ENCODE results near the gene ITPKC. TPM values are rescaled to one million over a fixed set of nuclear protein-coding genes. Genes with fewer than 3 reads are reported as not detected.

ITPKC gene
- total RNA-seq, 2 experiments from 2014 or later, result 4.6 to 5.6 TPM

GRCh38 chr19:40703029-40703755, 13.7 kb upstream of the ITPKC start:
- no peaks in the 10 kb centered on the region for H3K9me3 Mint-ChIP-seq (ENCODE audit: low read depth)
- ATAC-seq (no peak), DNase-seq (no peak)
- H3K4me1 Mint-ChIP-seq, result no peaks in the 10 kb centered on the region
- no peak overlapping the region for H3K4me3 Mint-ChIP-seq
- intact Hi-C loops (cut with DNase I, micrococcal nuclease), result no loop called here
- no peak overlapping the region for H3K27ac Mint-ChIP-seq
- CTCF ChIA-PET, result interaction anchor here (0.7 to 1.0 kb wide), 2 partner anchors 39 to 116 kb away, joined by 3 to 4 read pairs; no protein-coding TSS in a partner anchor
- H3K36me3 Mint-ChIP-seq (ENCODE audit: low read depth), result peaks cover 25% of the 10 kb centered on the region
- H3K27me3 Mint-ChIP-seq, result no peaks in the 10 kb centered on the region
- POLR2A ChIA-PET, result no interaction called here

GRCh38 chr19:40704491-40705361, 12.2 kb upstream of the ITPKC start:
- H3K4me3 Mint-ChIP-seq, result no peak overlapping the region
- H3K4me1 Mint-ChIP-seq, result no peaks in the 10 kb centered on the region
- CTCF ChIA-PET, result interaction anchor here (0.6 kb wide), 1 partner anchor 101 kb away, joined by 3 read pairs; no protein-coding TSS in a partner anchor
- no peaks in the 10 kb centered on the region for H3K27me3 Mint-ChIP-seq
- H3K36me3 Mint-ChIP-seq (ENCODE audit: low read depth), result peaks cover 32% of the 10 kb centered on the region
- H3K27ac Mint-ChIP-seq, result no peak overlapping the region
- intact Hi-C loops (cut with DNase I, micrococcal nuclease), result no loop called here
- H3K9me3 Mint-ChIP-seq (ENCODE audit: low read depth), result no peaks in the 10 kb centered on the region
- POLR2A ChIA-PET, result no interaction called here
- ATAC-seq, result no peak
- DNase-seq, result no peak

GRCh38 chr19:40705362-40705651, 11.6 kb upstream of the ITPKC start:
- CTCF ChIA-PET, result no interaction called here
- no peak overlapping the region for H3K4me3 Mint-ChIP-seq
- DNase-seq, result no peak
- intact Hi-C loops (cut with DNase I, micrococcal nuclease), result no loop called here
- H3K27ac Mint-ChIP-seq, result no peak overlapping the region
- no peaks in the 10 kb centered on the region for H3K9me3 Mint-ChIP-seq (ENCODE audit: low read depth)
- H3K4me1 Mint-ChIP-seq, result no peaks in the 10 kb centered on the region
- ATAC-seq, result no peak
- peaks cover 34% of the 10 kb centered on the region for H3K36me3 Mint-ChIP-seq (ENCODE audit: low read depth)
- no peaks in the 10 kb centered on the region for H3K27me3 Mint-ChIP-seq
- POLR2A ChIA-PET, result no interaction called here

- Mint-ChIP-seq H3K36me3 (ENCODE audit: low read depth) (peaks cover 33% of the 10 kb centered on the region), H3K27ac (no peak overlapping the region), H3K9me3 (ENCODE audit: low read depth) (no peaks in the 10 kb centered on the region), H3K4me3 (no peak overlapping the region), H3K27me3 (no peaks in the 10 kb centered on the region), H3K4me1 (no peaks in the 10 kb centered on the region)
- ATAC-seq (no peak), DNase-seq (no peak)
- CTCF ChIA-PET, result interaction anchor here (0.7 kb wide), 1 partner anchor 1536 kb away, joined by 4 read pairs; no protein-coding TSS in a partner anchor
- POLR2A ChIA-PET, result no interaction called here
- intact Hi-C loops (cut with DNase I, micrococcal nuclease), result no loop called here
Measured at GRCh38 chr19:40705950-40706619, 10.8 kb upstream of the ITPKC start.

GRCh38 chr19:40707615-40708014, 9.3 kb upstream of the ITPKC start:
- intact Hi-C loops (cut with DNase I, micrococcal nuclease), result no loop called here
- no peaks in the 10 kb centered on the region for H3K9me3 Mint-ChIP-seq (ENCODE audit: low read depth)
- H3K27ac Mint-ChIP-seq, result no peak overlapping the region
- no peak for ATAC-seq
- no peak for DNase-seq
- peaks cover 5% of the 10 kb centered on the region for H3K4me1 Mint-ChIP-seq
- no peak overlapping the region for H3K4me3 Mint-ChIP-seq
- ChIA-PET POLR2A (no interaction called here), CTCF (interaction anchor here (0.6 kb wide), 1 partner anchor 33 kb away, joined by 4 read pairs; no protein-coding TSS in a partner anchor)
- H3K27me3 Mint-ChIP-seq, result no peaks in the 10 kb centered on the region
- peaks cover 35% of the 10 kb centered on the region for H3K36me3 Mint-ChIP-seq (ENCODE audit: low read depth)

GRCh38 chr19:40709817-40710216, 7.1 kb upstream of the ITPKC start:
- peaks cover 17% of the 10 kb centered on the region for H3K4me1 Mint-ChIP-seq
- ATAC-seq (no peak), DNase-seq (no peak)
- peaks cover 31% of the 10 kb centered on the region for H3K36me3 Mint-ChIP-seq (ENCODE audit: low read depth)
- no peak overlapping the region for H3K27ac Mint-ChIP-seq
- no peaks in the 10 kb centered on the region for H3K27me3 Mint-ChIP-seq
- intact Hi-C loops (cut with DNase I, micrococcal nuclease), result loop anchor here in 1 of 2 experiments (10.0 kb wide), 1 partner anchor 245 kb away; the partner anchor contains the start of genes BLVRB and SPTBN4
- ChIA-PET CTCF (no interaction called here), POLR2A (no interaction called here)
- H3K4me3 Mint-ChIP-seq, result no peak overlapping the region
- no peaks in the 10 kb centered on the region for H3K9me3 Mint-ChIP-seq (ENCODE audit: low read depth)

GRCh38 chr19:40713939-40714338, 3.0 kb upstream of the ITPKC start:
- H3K36me3 Mint-ChIP-seq (ENCODE audit: low read depth), result peaks cover 24% of the 10 kb centered on the region
- H3K27ac Mint-ChIP-seq, result peak overlapping the region; percentile 79
- H3K27me3 Mint-ChIP-seq, result no peaks in the 10 kb centered on the region
- ChIA-PET POLR2A (no interaction called here), CTCF (no interaction called here)
- intact Hi-C loops (cut with DNase I, micrococcal nuclease), result loop anchor here in 1 of 2 experiments (10.0 kb wide), 1 partner anchor 249 kb away; the partner anchor contains the start of genes BLVRB and SPTBN4
- H3K4me1 Mint-ChIP-seq, result peaks cover 42% of the 10 kb centered on the region
- no peaks in the 10 kb centered on the region for H3K9me3 Mint-ChIP-seq (ENCODE audit: low read depth)
- ATAC-seq (no peak), DNase-seq (no peak)
- H3K4me3 Mint-ChIP-seq, result peak overlapping the region; percentile 93

GRCh38 chr19:40714441-40715299, 2.2 kb upstream of the ITPKC start:
- peak; percentile 96 for DNase-seq
- Mint-ChIP-seq H3K4me1 (peaks cover 47% of the 10 kb centered on the region), H3K9me3 (ENCODE audit: low read depth) (no peaks in the 10 kb centered on the region), H3K4me3 (peak overlapping the region; percentile 93), H3K27ac (peak overlapping the region; percentile 98), H3K36me3 (ENCODE audit: low read depth) (peaks cover 19% of the 10 kb centered on the region), H3K27me3 (no peaks in the 10 kb centered on the region)
- CTCF ChIA-PET, result no interaction called here
- POLR2A ChIA-PET, result no interaction called here
- intact Hi-C loops (cut with DNase I, micrococcal nuclease), result loop anchor here in 1 of 2 experiments (1.0 to 10.0 kb wide), 9 partner anchors 51 to 1322 kb away; partner anchors contain the start of genes AKT2, BLVRB, MED29 and PAF1
- peak; percentile 72 for ATAC-seq

- peak overlapping the region; percentile 98 for H3K27ac Mint-ChIP-seq
- peaks cover 60% of the 10 kb centered on the region for H3K4me1 Mint-ChIP-seq
- H3K4me3 Mint-ChIP-seq, result peak overlapping the region; percentile 93
- ChIA-PET POLR2A (interaction anchor here (1.3 to 1.7 kb wide), 5 partner anchors 34 to 547 kb away, joined by 5 to 21 read pairs (median 6); partner anchors contain the start of genes ACTMAP, EGLN2, RAB4B and SNRPA), CTCF (interaction anchor here (0.6 to 1.7 kb wide), 4 partner anchors 35 to 548 kb away, joined by 4 to 11 read pairs (median 6); partner anchors contain the start of genes ACTMAP, HNRNPUL1, RAB4B and SNRPA)
- DNase-seq (peak; percentile 86), ATAC-seq (peak; percentile 34)
- intact Hi-C loops (cut with DNase I, micrococcal nuclease), result loop anchor here (1.0 to 10.0 kb wide), 17 partner anchors 26 to 1324 kb away; partner anchors contain the start of genes ACTMAP (in 2 of the 2), NUMBL (in 2 of the 2), RAB4B (in 2 of the 2) and BCKDHA (in 1 of the 2)
- H3K27me3 Mint-ChIP-seq, result no peaks in the 10 kb centered on the region
- no peaks in the 10 kb centered on the region for H3K9me3 Mint-ChIP-seq (ENCODE audit: low read depth)
- H3K36me3 Mint-ChIP-seq (ENCODE audit: low read depth), result peaks cover 19% of the 10 kb centered on the region
Measured at GRCh38 chr19:40716031-40716481, 856 bp upstream of the ITPKC start.

- Mint-ChIP-seq H3K36me3 (ENCODE audit: low read depth) (peaks cover 19% of the 10 kb centered on the region), H3K9me3 (ENCODE audit: low read depth) (no peaks in the 10 kb centered on the region), H3K4me3 (peak overlapping the region; percentile 93), H3K27ac (peak overlapping the region; percentile 47), H3K4me1 (peaks cover 63% of the 10 kb centered on the region), H3K27me3 (no peaks in the 10 kb centered on the region)
- CTCF ChIA-PET, result interaction anchor here (0.6 to 1.7 kb wide), 3 partner anchors 61 to 89 kb away, joined by 3 to 11 read pairs (median 8); partner anchors contain the start of gene RAB4B
- no peak for ATAC-seq
- intact Hi-C loops (cut with DNase I, micrococcal nuclease), result loop anchor here (2.0 to 10.0 kb wide), 10 partner anchors 55 to 1325 kb away; partner anchors contain the start of genes BLVRB (in 1 of the 2), EGLN2 (in 1 of the 2), MAP3K10 (in 1 of the 2) and MED29 (in 1 of the 2)
- DNase-seq, result no peak
- POLR2A ChIA-PET, result interaction anchor here (1.7 kb wide), 4 partner anchors 33 to 546 kb away, joined by 5 to 21 read pairs (median 6); partner anchors contain the start of genes ACTMAP, EGLN2, RAB4B and SNRPA
Measured at GRCh38 chr19:40717325-40717879, 490 bp downstream of the ITPKC start.

Measured in activated CD4-positive, alpha-beta T cell treated with anti-CD3 and anti-CD28 coated beads for 36 hours (primary cell).